Calu3 (cell line): ENCODE measurements around the gene CCDC6. TPM values are rescaled to one million over a fixed set of nuclear protein-coding genes. Genes with fewer than 3 reads are reported as not detected.
A peak's percentile ranks its signal among the peaks of the same experiment; 100 is the strongest.

Experiments
- BruUV-seq: library from RNA; stranded (reverse); fragments of 400-500 nt; replicated peaks from 2 replicates; lab custom pipeline; 2021; lab: Mats Ljungman, UMichigan
- CTCF ChIA-PET: fragments of 300-600 bp; sonication (Branson Sonifier 250); formaldehyde crosslinking; loops from one replicate; lab custom pipeline; 2022; ENCODE audit warnings: antibody characterized with exemption; lab: Charles Lee
- DNase-seq: peaks from one replicate; pipeline ENCODE4 v3.0.0; 2022
- H3K27ac Mint-ChIP-seq: one replicate; pipeline ENCODE4 v1.8.0; 2022; ENCODE audit warnings: mixed read lengths; ENCODE audit not compliant: unreplicated experiment
- H3K27me3 Mint-ChIP-seq: one replicate; pipeline ENCODE4 v1.8.0; 2022; ENCODE audit warnings: mixed read lengths; ENCODE audit not compliant: unreplicated experiment
- H3K36me3 Mint-ChIP-seq: one replicate; pipeline ENCODE4 v1.8.0; 2022; ENCODE audit warnings: mild to moderate bottlenecking, moderate library complexity, mixed read lengths; ENCODE audit not compliant: insufficient read depth, unreplicated experiment
- H3K4me1 Mint-ChIP-seq: one replicate; pipeline ENCODE4 v1.8.0; 2022; ENCODE audit warnings: mild to moderate bottlenecking, low read depth, mixed read lengths; ENCODE audit not compliant: unreplicated experiment
- H3K4me3 Mint-ChIP-seq: one replicate; pipeline ENCODE4 v1.8.0; 2022; ENCODE audit warnings: mild to moderate bottlenecking, low read depth, moderate library complexity, mixed read lengths; ENCODE audit not compliant: unreplicated experiment
- H3K9me3 Mint-ChIP-seq: one replicate; pipeline ENCODE4 v1.8.0; 2022; ENCODE audit warnings: low read depth, mixed read lengths; ENCODE audit not compliant: unreplicated experiment
- CTCF ChIP-seq: fragments of 200-600 bp; IDR thresholded peaks from one replicate; pipeline ENCODE4 v1.8.0; 2022; ENCODE audit warnings: antibody characterized with exemption; ENCODE audit not compliant: unreplicated experiment
- intact Hi-C: fragments of 100-400 bp; cut with micrococcal nuclease; formaldehyde crosslinking; loops from one replicate; pipeline ENCODE4 v1.10.0; 2022; ENCODE audit not compliant: unreplicated experiment
- total RNA-seq: library from RNA; stranded (reverse); gene quantifications from 2 replicates; pipeline ENCODE4 v1.2.3, GENCODE V29; 2022

CCDC6 gene
- total RNA-seq, 1 experiment from 2014 or later: 115 TPM

- CTCF ChIA-PET: interaction anchor here (0.6 to 0.8 kb wide), 4 partner anchors 10 to 1722 kb away, joined by 3 to 7 read pairs (median 4); no protein-coding TSS in a partner anchor
Observed at GRCh38 chr10:59844436-59844835, 61.9 kb downstream of the CCDC6 start.

GRCh38 chr10:59843748-59844147 is 62.6 kb downstream of the CCDC6 start:
- Mint-ChIP-seq H3K4me3 (no peak overlapping the region), H3K36me3 (peaks cover 18% of the 10 kb centered on the region), H3K9me3 (no peaks in the 10 kb centered on the region), H3K27ac (no peak overlapping the region), H3K4me1 (peaks cover 27% of the 10 kb centered on the region), H3K27me3 (no peaks in the 10 kb centered on the region)
- no peak for TF ChIP-seq CTCF
- DNase-seq: no peak
- CTCF ChIA-PET: interaction anchor here (0.8 kb wide), 1 partner anchor 13 kb away, joined by 4 read pairs; no protein-coding TSS in a partner anchor
- BruUV-seq: no TSS peak
- intact Hi-C loops: no loop called here

More at GRCh38 chr10:59844436-59844835, 61.9 kb downstream of the CCDC6 start:
- Mint-ChIP-seq H3K9me3 (no peaks in the 10 kb centered on the region), H3K27ac (peak overlapping the region; percentile 61), H3K4me1 (peaks cover 27% of the 10 kb centered on the region), H3K27me3 (no peaks in the 10 kb centered on the region), H3K4me3 (no peak overlapping the region), H3K36me3 (peaks cover 18% of the 10 kb centered on the region)
- no peak for TF ChIP-seq CTCF
- no peak for DNase-seq
- no TSS peak for BruUV-seq
- intact Hi-C loops: no loop called here

- Mint-ChIP-seq H3K27ac (no peak overlapping the region), H3K4me1 (peaks cover 31% of the 10 kb centered on the region), H3K9me3 (no peaks in the 10 kb centered on the region), H3K27me3 (no peaks in the 10 kb centered on the region), H3K4me3 (no peak overlapping the region), H3K36me3 (peaks cover 18% of the 10 kb centered on the region)
- DNase-seq: no peak
- no TSS peak for BruUV-seq
- CTCF ChIA-PET: interaction anchor here (1.3 kb wide), 1 partner anchor 9 kb away, joined by 3 read pairs; no protein-coding TSS in a partner anchor
- TF ChIP-seq CTCF: no peak
- intact Hi-C loops: no loop called here
Observed at GRCh38 chr10:59839576-59839975, 66.8 kb downstream of the CCDC6 start.

- TF ChIP-seq CTCF: no peak
- CTCF ChIA-PET: interaction anchor here (0.7 to 1.3 kb wide), 2 partner anchors 8 to 66 kb away, joined by 3 read pairs; no protein-coding TSS in a partner anchor
Observed at GRCh38 chr10:59838085-59838789, 68.1 kb downstream of the CCDC6 start.

More at GRCh38 chr10:59838085-59838789, 68.1 kb downstream of the CCDC6 start:
- Mint-ChIP-seq H3K4me3 (no peak overlapping the region), H3K36me3 (peaks cover 12% of the 10 kb centered on the region), H3K4me1 (peaks cover 20% of the 10 kb centered on the region), H3K27me3 (no peaks in the 10 kb centered on the region), H3K9me3 (no peaks in the 10 kb centered on the region), H3K27ac (no peak overlapping the region)
- no peak for DNase-seq
- BruUV-seq: no TSS peak
- intact Hi-C loops: no loop called here
